ENCODE results near the gene MRPS21.

DNA sequence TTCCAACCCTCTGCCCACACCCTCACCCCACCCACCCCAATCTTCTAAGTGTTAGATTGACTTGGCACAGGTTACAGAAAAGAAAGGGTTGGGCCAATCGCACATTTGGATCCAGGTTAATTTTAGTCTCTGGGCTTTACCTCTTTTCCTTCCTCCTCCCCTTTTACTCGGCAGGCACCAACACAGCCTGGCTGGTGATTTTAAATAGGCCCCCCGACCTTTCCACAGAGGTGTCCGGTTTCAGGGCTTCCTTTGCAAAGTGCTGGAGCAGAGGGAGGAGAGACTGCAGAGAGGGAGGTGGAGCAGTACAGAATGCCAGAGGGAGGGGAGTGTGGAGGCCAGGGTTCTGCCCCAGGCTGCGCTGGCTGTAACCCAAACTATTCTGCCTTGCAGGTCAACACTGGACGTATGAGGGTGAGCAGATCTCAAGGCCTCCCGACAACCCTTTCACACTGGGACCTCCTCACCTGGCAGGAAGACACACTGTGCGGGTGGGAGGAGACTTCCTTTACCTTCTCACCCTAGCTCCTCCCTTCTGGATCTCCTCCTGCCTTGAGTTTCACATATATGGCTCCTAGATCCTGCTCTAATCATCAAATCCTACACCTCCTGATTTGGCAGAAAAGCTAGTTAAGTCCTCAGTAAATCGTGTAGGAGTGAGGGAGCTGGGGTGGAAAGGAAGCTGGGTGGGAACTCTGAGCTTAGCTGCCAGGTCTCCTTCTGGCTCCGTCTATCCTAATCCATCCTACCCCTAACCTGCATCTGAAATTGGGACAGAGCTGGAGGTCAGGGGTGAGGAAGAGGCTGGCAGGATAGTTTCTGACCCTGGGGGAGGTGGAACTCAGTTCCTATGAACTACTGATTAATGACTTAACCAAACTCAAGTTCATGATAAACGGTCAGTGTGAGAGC is 33.6 kb upstream of the MRPS21 start:
- TF ChIP-seq, protein P1, sequence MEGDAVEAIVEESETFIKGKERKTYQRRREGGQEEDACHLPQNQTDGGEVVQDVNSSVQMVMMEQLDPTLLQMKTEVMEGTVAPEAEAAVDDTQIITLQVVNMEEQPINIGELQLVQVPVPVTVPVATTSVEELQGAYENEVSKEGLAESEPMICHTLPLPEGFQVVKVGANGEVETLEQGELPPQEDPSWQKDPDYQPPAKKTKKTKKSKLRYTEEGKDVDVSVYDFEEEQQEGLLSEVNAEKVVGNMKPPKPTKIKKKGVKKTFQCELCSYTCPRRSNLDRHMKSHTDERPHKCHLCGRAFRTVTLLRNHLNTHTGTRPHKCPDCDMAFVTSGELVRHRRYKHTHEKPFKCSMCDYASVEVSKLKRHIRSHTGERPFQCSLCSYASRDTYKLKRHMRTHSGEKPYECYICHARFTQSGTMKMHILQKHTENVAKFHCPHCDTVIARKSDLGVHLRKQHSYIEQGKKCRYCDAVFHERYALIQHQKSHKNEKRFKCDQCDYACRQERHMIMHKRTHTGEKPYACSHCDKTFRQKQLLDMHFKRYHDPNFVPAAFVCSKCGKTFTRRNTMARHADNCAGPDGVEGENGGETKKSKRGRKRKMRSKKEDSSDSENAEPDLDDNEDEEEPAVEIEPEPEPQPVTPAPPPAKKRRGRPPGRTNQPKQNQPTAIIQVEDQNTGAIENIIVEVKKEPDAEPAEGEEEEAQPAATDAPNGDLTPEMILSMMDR (IDR thresholded peaks at IDR 0.05), result no peak
- no peak for TF ChIP-seq POLR2A (IDR thresholded peaks at IDR 0.05)
